ENCODE measurements around the gene SLC27A1. TPM values are rescaled to one million over a fixed set of nuclear protein-coding genes. Genes with fewer than 3 reads are reported as not detected.
"Not testable (repeated sequence)": the region's sequence is repeated elsewhere in the genome, so short reads cannot be mapped to it uniquely, and the experiment has no call there.

The SLC27A1 gene
- total and polyA plus RNA-seq, 9 of the 15 experiments (the other 6 are each of a cell fraction or from before 2014, with no cell fraction given), result 0.06 to 3.0 (median 1.1) TPM

DNA sequence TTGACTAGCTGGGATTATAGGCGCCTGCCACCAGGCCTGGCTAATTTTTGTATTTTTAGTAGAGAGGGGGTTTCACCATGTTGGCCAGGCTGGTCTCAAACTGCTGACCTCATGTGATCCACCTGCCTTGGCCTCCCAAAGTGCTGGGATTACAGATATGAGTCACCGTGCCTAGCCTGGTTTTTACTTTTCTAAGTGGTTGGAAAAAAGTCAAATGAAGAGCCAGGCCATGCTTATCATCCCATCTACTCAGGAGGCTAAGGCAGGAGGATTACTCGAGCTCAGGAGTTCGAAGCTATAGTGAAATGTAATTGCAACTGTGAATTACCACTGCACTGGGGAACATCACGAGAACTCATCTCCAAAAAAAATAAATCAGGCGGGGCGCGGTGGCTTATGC, 48.3 kb downstream of the SLC27A1 start:
- peak overlapping the region; percentile 22; the same call in 2 of the 3 replicates for H3K27ac ChIP-seq (ENCODE audit: extremely low read depth, low read depth, low read length)
- peak in 1 of 4 experiments; percentile 52 for DNase-seq (ENCODE audit: extremely low read depth in 1 of 4, low spot score in 3 of 4)
- H3K9me3 ChIP-seq (replicated peaks; ENCODE audit: control insufficient read depth, insufficient read depth, low read depth, low read length); H2AFZ ChIP-seq (ENCODE audit: low read depth, low read length); H3K9ac ChIP-seq (ENCODE audit: insufficient read depth in 1 of 2, low read depth in 2 of 2, low read length in 2 of 2); H3K4me3 ChIP-seq; H3K9me1 ChIP-seq (ENCODE audit: control insufficient read depth, insufficient read depth, low read length); CTCF ChIA-PET (ENCODE audit: low intra/inter-chr PET ratio); H3K27me3 ChIP-seq (ENCODE audit: control insufficient read depth in 2 of 2, insufficient read depth in 2 of 2, low read length in 2 of 2); H4K20me1 ChIP-seq (replicated peaks; ENCODE audit: control insufficient read depth, insufficient read depth, low read length); in situ Hi-C loops (cut with MboI); BruUV-seq (replicated peaks); intact Hi-C loops (cut with micrococcal nuclease); H3K4me2 ChIP-seq (ENCODE audit: insufficient read depth, low read length); H3K79me2 ChIP-seq (ENCODE audit: control insufficient read depth, insufficient read depth, low read length); TF ChIP-seq JUN (CRISPR knock-in tag; IDR thresholded peaks at IDR 0.05; ENCODE audit: borderline replicate concordance); NR2C2 (CRISPR knock-in tag; IDR thresholded peaks at IDR 0.05): not testable (repeated sequence)
- peaks cover 14% of the 10 kb centered on the region; the same call in 2 of the 3 replicates for H3K36me3 ChIP-seq (ENCODE audit: control insufficient read depth, insufficient read depth, low read length)
- POLR2A ChIA-PET, result interaction anchor here (0.6 to 1.2 kb wide), 5 partner anchors 11 to 87 kb away, joined by 3 to 4 read pairs (median 3); no protein-coding TSS in a partner anchor
- WGBS (ENCODE audit: insufficient coverage, low coverage, missing lambda C conversion rate), result 42% methylated on average over 8 of the region's 8 CpGs
- peak; percentile 84 for FAIRE-seq
- peaks cover 7 to 40% of the 10 kb centered on the region in 2 experiments; a peak in 2 of 5 replicates for H3K4me1 ChIP-seq (replicated peaks in 1 of 2; ENCODE audit: control insufficient read depth in 2 of 2, insufficient read depth in 2 of 2, low read length in 2 of 2)
- peak; percentile 39; the same call in 2 of the 3 replicates for ATAC-seq
- TF ChIP-seq JUN (IDR thresholded peaks at IDR 0.05; ENCODE audit: borderline replicate concordance, low read depth, low read length) (0 out of 2 replicates have a peak, but pooled peaks have one; percentile 34), NR2C2 (tag; IDR thresholded peaks at IDR 0.05) (0 out of 2 replicates have a peak, but pooled peaks have one; percentile 24), L3MBTL2 (IDR thresholded peaks at IDR 0.05) (peak; percentile 72), KDM1A (IDR thresholded peaks at IDR 0.05) (peak; percentile 67), EP300 (IDR thresholded peaks at IDR 0.05; ENCODE audit: low read length) (0 out of 2 replicates have a peak, but pooled peaks have one; percentile 25), GATA2 (CRISPR knock-in tag; IDR thresholded peaks at IDR 0.05) (peak; percentile 82), ZNF316 (IDR thresholded peaks at IDR 0.05) (peak; percentile 88), ADNP (tag; IDR thresholded peaks at IDR 0.05) (peak; percentile 72), NR2C1 (IDR thresholded peaks at IDR 0.05) (peak; percentile 26; the same call in 1 of the 2 replicates), NR2C1 (tag; IDR thresholded peaks at IDR 0.05) (peak; percentile 14; the same call in 1 of the 2 replicates), ZFX (CRISPR knock-in tag; IDR thresholded peaks at IDR 0.05) (peak; percentile 44), DPF2 (IDR thresholded peaks at IDR 0.05) (peak; percentile 88), ARID1B (IDR thresholded peaks at IDR 0.05) (peak; percentile 76), SMAD4 (CRISPR knock-in tag; conservative IDR thresholded peaks at IDR 0.05) (0 out of 2 replicates have a peak, but pooled peaks have one; percentile 22), NFIC (IDR thresholded peaks at IDR 0.05) (peak; percentile 16; the same call in 1 of the 2 replicates), FOSL1 (tag; conservative IDR thresholded peaks at IDR 0.05) (peak; percentile 74)
- TF ChIP-seq, protein P1, sequence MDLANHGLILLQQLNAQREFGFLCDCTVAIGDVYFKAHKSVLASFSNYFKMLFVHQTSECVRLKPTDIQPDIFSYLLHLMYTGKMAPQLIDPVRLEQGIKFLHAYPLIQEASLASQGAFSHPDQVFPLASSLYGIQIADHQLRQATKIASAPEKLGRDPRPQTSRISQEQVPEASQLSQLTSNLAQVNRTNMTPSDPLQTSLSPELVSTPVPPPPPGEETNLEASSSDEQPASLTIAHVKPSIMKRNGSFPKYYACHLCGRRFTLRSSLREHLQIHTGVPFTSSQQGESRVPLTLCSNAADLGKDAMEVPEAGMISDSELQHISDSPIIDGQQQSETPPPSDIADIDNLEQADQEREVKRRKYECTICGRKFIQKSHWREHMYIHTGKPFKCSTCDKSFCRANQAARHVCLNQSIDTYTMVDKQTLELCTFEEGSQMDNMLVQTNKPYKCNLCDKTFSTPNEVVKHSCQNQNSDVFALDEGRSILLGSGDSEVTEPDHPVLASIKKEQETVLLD (IDR thresholded peaks at IDR 0.05), result 0 out of 2 replicates have a peak, but pooled peaks have one; percentile 21
- TF ChIP-seq, protein P2, sequence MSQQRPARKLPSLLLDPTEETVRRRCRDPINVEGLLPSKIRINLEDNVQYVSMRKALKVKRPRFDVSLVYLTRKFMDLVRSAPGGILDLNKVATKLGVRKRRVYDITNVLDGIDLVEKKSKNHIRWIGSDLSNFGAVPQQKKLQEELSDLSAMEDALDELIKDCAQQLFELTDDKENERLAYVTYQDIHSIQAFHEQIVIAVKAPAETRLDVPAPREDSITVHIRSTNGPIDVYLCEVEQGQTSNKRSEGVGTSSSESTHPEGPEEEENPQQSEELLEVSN (IDR thresholded peaks at IDR 0.05; ENCODE audit: borderline replicate concordance in 1 of 2, extremely low read depth in 1 of 2, insufficient read depth in 1 of 2, insufficient read length in 1 of 2, low read depth in 1 of 2, low read length in 1 of 2, poor library complexity in 1 of 2, severe bottlenecking in 1 of 2), result peak in 1 of 2 experiments; percentile 11
- TF ChIP-seq, protein P3, sequence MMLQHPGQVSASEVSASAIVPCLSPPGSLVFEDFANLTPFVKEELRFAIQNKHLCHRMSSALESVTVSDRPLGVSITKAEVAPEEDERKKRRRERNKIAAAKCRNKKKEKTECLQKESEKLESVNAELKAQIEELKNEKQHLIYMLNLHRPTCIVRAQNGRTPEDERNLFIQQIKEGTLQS (IDR thresholded peaks at IDR 0.05), result peak; percentile 90
- TF ChIP-seq, protein P3 (CRISPR knock-in tag; conservative IDR thresholded peaks at IDR 0.05), result not testable (repeated sequence)
